Ishikawa (cell line): ENCODE measurements around the gene CFAP73.

Experiments
- CEBPB ChIP-seq: IDR thresholded peaks from 2 replicates; pipeline ENCODE4 v1.6.1; 2012
- CREB1 ChIP-seq: IDR thresholded peaks from 2 replicates; pipeline ENCODE4 v1.6.1; 2012; ENCODE audit warnings: low read depth
- EGR1 ChIP-seq: IDR thresholded peaks from 2 replicates; pipeline ENCODE4 v1.6.1; 2012
- EP300 ChIP-seq: IDR thresholded peaks from 2 replicates; pipeline ENCODE4 v1.6.1; 2012; ENCODE audit warnings: borderline replicate concordance
- FOXM1 ChIP-seq: IDR thresholded peaks from 2 replicates; pipeline ENCODE4 v1.6.1; 2012; ENCODE audit warnings: low read depth, borderline replicate concordance
- NFIC ChIP-seq: IDR thresholded peaks from 2 replicates; pipeline ENCODE4 v1.6.1; 2012
- RAD21 ChIP-seq: IDR thresholded peaks from 2 replicates; pipeline ENCODE4 v1.6.1; 2012; ENCODE audit warnings: low read depth
- REST ChIP-seq: IDR thresholded peaks from 2 replicates; pipeline ENCODE4 v1.6.1; 2012; ENCODE audit warnings: low read depth, mild to moderate bottlenecking
- TAF1 ChIP-seq: IDR thresholded peaks from 2 replicates; pipeline ENCODE4 v1.6.1; 2012; ENCODE audit warnings: low read depth, mild to moderate bottlenecking
- TCF12 ChIP-seq: IDR thresholded peaks from 2 replicates; pipeline ENCODE4 v1.6.1; 2012; ENCODE audit warnings: low read depth
- USF1 ChIP-seq: IDR thresholded peaks from 2 replicates; pipeline ENCODE4 v1.6.1; 2012
- YY1 ChIP-seq: IDR thresholded peaks from 2 replicates; pipeline ENCODE4 v1.6.1; 2012; ENCODE audit warnings: low read depth
- ZBTB7A ChIP-seq: IDR thresholded peaks from 2 replicates; pipeline ENCODE4 v1.6.1; 2012; ENCODE audit warnings: low read depth
- TF ChIP-seq, protein P1 (sequence below): IDR thresholded peaks from 2 replicates; pipeline ENCODE4 v1.6.1; 2012

DNA sequence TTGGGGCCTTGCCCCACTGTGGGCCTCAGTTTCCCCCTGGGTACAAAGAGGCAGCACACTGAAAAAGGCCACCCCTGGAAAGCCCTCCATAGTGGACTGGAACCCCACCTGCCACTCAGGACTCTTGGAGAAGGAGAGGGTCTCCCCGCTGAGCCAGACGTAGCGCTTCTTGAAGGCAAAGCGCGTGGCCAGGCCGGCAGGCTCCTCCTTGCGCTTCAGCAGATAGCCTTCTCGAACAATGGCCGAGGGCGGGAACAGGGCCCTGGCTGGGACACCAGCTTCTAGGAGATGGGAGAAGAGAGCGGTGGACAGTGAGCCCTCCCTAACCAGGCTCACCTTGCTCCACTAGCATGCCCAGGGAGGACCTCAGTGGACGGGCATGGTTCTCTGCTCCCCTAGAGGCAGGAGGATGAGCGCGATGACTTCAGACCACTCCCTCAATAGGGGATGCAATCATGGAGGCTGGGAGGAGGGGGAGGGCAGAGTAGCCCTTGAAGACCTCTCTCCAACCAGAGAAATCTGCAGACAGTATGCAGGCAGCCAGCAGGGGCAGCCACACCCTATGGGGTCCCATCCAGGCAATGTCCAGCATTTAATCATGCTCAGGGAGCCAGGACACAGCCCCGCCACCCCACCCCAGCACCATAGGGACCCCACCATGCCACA is 43.8 kb upstream of the CFAP73 start:
- TF ChIP-seq NFIC (no peak), EP300 (no peak), EGR1 (no peak), USF1 (no peak), TAF1 (no peak), RAD21 (no peak), YY1 (no peak), CREB1 (no peak), CEBPB (no peak), REST (no peak), FOXM1 (no peak), TCF12 (no peak), ZBTB7A (no peak)
- TF ChIP-seq, protein P1, sequence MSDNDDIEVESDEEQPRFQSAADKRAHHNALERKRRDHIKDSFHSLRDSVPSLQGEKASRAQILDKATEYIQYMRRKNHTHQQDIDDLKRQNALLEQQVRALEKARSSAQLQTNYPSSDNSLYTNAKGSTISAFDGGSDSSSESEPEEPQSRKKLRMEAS = no peak
